ENCODE data around the gene GDAP1L1. TPM values are rescaled to one million over a fixed set of nuclear protein-coding genes. Genes with fewer than 3 reads are reported as not detected.

Gene GDAP1L1
- total and polyA plus RNA-seq, 2 donors (not counting 3 experiments of a cell fraction or from before 2014, with no cell fraction given): not detected

GRCh38 chr20:44258226-44258890 lies 11.2 kb downstream of the GDAP1L1 start:
- Histone ChIP-seq H4K20me1 (replicated peaks; ENCODE audit: control insufficient read depth, extremely low read depth, insufficient read depth, low read length) (no peaks in the 10 kb centered on the region), H3K4me2 (ENCODE audit: insufficient read depth, low read length) (no peak overlapping the region), H3K4me3 (replicated peaks in 1 of 3; ENCODE audit: insufficient read depth in 1 of 3, low read depth in 1 of 3, low read length in 3 of 3) (no peak overlapping the region), H3K9me1 (replicated peaks; ENCODE audit: control insufficient read depth, extremely low read depth, insufficient read depth, low read length) (no peaks in the 10 kb centered on the region), H3K4me1 (ENCODE audit: control insufficient read depth, extremely low read depth, insufficient read depth, low read length) (no peaks in the 10 kb centered on the region), H3K27ac (ENCODE audit: insufficient read depth, low read depth, low read length) (no peak overlapping the region), H3K36me3 (ENCODE audit: control insufficient read depth in 2 of 2, extremely low read depth in 1 of 2, insufficient read depth in 2 of 2, low read length in 2 of 2) (no peaks in the 10 kb centered on the region), H3K9me3 (replicated peaks; ENCODE audit: control insufficient read depth, insufficient read depth, low read length) (no peaks in the 10 kb centered on the region), H3K79me2 (ENCODE audit: control insufficient read depth, insufficient read depth, low read length) (no peaks in the 10 kb centered on the region), H3K9ac (replicated peaks; ENCODE audit: extremely low read depth, insufficient read depth, low read length) (no peak overlapping the region), H2AFZ (ENCODE audit: low read depth, low read length) (no peak overlapping the region), H3K27me3 (ENCODE audit: control insufficient read depth in 2 of 2, insufficient read depth in 2 of 2, low read length in 2 of 2) (no peaks in the 10 kb centered on the region)
- CTCF ChIA-PET: no interaction called here
- no peak for FAIRE-seq
- no TSS peak for BruUV-seq (replicated peaks)
- POLR2A ChIA-PET: no interaction called here
- TF ChIP-seq FOS (IDR thresholded peaks at IDR 0.05; ENCODE audit: borderline replicate concordance, insufficient read depth, low read length) (no peak), POLR2AphosphoS5 (IDR thresholded peaks at IDR 0.05; ENCODE audit: insufficient read depth, low read depth, low read length) (no peak), POLR2A (IDR thresholded peaks at IDR 0.05; ENCODE audit: low read depth, low read length) (no peak), JUN (IDR thresholded peaks at IDR 0.05; ENCODE audit: borderline replicate concordance, insufficient read depth, insufficient read length, low read depth) (no peak), EZH2 (IDR thresholded peaks at IDR 0.05; ENCODE audit: borderline replicate concordance, low read depth, low read length, severe bottlenecking) (no peak), CTCF (IDR thresholded peaks at IDR 0.05; ENCODE audit: extremely low read depth in 1 of 2, insufficient read depth in 1 of 2, low read depth in 1 of 2, low read length in 2 of 2) (no peak), MAX (IDR thresholded peaks at IDR 0.05; ENCODE audit: insufficient read depth, insufficient read length) (no peak), GATA2 (IDR thresholded peaks at IDR 0.05; ENCODE audit: insufficient read depth, insufficient read length, low read depth, low read length) (no peak), MYC (IDR thresholded peaks at IDR 0.05; ENCODE audit: low read depth, low read length) (no peak)
- intact Hi-C loops (cut with micrococcal nuclease): no loop called here
- dilution Hi-C loops (cut with MboI; ENCODE audit: extremely low pct_ligation_motif_present, low sequenced_read_pairs): no loop called here
- no peak for DNase-seq (ENCODE audit: low read depth, low spot score)
